Panc1 (cell line): ENCODE results near the gene KRTAP10-10.
"Not testable (repeated sequence)": the region's sequence is repeated elsewhere in the genome, so short reads cannot be mapped to it uniquely, and the experiment has no call there.

Experiments used
- SIN3A ChIP-seq: IDR thresholded peaks from 2 replicates; pipeline ENCODE4 v1.6.1; 2012; ENCODE audit warnings: low read depth, mild to moderate bottlenecking, low read length, moderate library complexity, borderline replicate concordance; ENCODE audit not compliant: insufficient read depth
- TCF7L2 ChIP-seq: IDR thresholded peaks from 2 replicates; pipeline ENCODE4 v1.6.1; 2011; ENCODE audit warnings: mild to moderate bottlenecking, low read depth, low read length, inconsistent platforms
- TF ChIP-seq, protein P1 (sequence below): fragments of 450-650 bp; IDR thresholded peaks from 2 replicates; pipeline ENCODE4 v1.5.1; 2017; ENCODE audit warnings: mild to moderate bottlenecking
- TF ChIP-seq, protein P2 (sequence below), 2 experiments: IDR thresholded peaks; 2 replicates each; pipeline ENCODE4 v1.6.1; 2011 to 2012; ENCODE audit warnings: low read depth in 2 of 2, control low read depth in 1 of 2, low read length in 1 of 2, mild to moderate bottlenecking in 1 of 2, moderate library complexity in 1 of 2; ENCODE audit not compliant: insufficient read depth in 1 of 2

DNA sequence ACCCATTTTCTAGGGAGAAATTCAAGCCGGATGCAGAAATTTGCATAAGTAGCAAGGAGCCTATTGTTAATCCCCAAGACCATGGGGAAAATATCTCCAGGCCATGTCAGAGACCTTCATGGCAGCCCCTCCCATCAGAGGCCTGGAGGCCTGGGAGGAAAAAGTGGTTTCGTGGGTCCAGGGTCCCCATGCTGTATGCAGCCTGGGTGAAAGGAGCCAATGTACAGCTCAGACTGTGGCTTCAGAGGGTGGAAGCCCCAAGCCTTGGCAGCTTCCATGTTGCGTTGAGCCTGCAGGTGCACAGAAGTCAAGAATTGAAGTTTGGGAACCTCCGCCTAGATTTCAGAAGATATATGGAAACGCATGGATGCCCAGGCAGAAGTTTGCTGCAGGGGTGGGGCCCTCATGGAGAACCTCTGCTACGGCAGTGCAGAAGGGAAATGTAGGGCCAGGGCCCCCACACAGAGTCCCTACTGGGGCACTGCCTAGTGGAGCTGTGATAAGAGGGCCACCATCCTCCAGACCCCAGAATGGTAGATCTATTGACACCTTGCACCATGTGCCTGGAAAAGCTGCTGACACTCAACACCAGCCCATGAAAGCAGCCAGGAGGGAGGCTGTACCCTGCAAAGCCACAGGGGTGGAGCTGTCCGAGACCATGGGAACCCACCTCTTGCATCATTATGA lies 26.9 kb upstream of the KRTAP10-10 start:
- not testable (repeated sequence) for TF ChIP-seq TCF7L2, SIN3A
- TF ChIP-seq, protein P1, sequence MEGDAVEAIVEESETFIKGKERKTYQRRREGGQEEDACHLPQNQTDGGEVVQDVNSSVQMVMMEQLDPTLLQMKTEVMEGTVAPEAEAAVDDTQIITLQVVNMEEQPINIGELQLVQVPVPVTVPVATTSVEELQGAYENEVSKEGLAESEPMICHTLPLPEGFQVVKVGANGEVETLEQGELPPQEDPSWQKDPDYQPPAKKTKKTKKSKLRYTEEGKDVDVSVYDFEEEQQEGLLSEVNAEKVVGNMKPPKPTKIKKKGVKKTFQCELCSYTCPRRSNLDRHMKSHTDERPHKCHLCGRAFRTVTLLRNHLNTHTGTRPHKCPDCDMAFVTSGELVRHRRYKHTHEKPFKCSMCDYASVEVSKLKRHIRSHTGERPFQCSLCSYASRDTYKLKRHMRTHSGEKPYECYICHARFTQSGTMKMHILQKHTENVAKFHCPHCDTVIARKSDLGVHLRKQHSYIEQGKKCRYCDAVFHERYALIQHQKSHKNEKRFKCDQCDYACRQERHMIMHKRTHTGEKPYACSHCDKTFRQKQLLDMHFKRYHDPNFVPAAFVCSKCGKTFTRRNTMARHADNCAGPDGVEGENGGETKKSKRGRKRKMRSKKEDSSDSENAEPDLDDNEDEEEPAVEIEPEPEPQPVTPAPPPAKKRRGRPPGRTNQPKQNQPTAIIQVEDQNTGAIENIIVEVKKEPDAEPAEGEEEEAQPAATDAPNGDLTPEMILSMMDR: not testable (repeated sequence)
- TF ChIP-seq, protein P2, sequence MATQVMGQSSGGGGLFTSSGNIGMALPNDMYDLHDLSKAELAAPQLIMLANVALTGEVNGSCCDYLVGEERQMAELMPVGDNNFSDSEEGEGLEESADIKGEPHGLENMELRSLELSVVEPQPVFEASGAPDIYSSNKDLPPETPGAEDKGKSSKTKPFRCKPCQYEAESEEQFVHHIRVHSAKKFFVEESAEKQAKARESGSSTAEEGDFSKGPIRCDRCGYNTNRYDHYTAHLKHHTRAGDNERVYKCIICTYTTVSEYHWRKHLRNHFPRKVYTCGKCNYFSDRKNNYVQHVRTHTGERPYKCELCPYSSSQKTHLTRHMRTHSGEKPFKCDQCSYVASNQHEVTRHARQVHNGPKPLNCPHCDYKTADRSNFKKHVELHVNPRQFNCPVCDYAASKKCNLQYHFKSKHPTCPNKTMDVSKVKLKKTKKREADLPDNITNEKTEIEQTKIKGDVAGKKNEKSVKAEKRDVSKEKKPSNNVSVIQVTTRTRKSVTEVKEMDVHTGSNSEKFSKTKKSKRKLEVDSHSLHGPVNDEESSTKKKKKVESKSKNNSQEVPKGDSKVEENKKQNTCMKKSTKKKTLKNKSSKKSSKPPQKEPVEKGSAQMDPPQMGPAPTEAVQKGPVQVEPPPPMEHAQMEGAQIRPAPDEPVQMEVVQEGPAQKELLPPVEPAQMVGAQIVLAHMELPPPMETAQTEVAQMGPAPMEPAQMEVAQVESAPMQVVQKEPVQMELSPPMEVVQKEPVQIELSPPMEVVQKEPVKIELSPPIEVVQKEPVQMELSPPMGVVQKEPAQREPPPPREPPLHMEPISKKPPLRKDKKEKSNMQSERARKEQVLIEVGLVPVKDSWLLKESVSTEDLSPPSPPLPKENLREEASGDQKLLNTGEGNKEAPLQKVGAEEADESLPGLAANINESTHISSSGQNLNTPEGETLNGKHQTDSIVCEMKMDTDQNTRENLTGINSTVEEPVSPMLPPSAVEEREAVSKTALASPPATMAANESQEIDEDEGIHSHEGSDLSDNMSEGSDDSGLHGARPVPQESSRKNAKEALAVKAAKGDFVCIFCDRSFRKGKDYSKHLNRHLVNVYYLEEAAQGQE (IDR thresholded peaks at IDR 0.05; ENCODE audit: insufficient read depth in 1 of 2, low read depth in 2 of 2, low read length in 1 of 2): not testable (repeated sequence)
